Measurements from ENCODE around the gene P4HA1.
"Not testable (repeated sequence)": the region's sequence is repeated elsewhere in the genome, so short reads cannot be mapped to it uniquely, and the experiment has no call there.

The P4HA1 gene

GRCh38 chr10:73096449-73097304 lies at the start of gene P4HA1:
Gene P4HA1, minus strand, starts transcription at chr10:73096866. Its CDS starts 21,983 bp downstream, at chr10:73074883.
- DNase-seq (ENCODE audit: low spot score): peak; percentile 94

GRCh38 chr10:73141603-73142002 lies 44.9 kb upstream of the P4HA1 start:
- DNase-seq (ENCODE audit: low spot score): no peak

DNA sequence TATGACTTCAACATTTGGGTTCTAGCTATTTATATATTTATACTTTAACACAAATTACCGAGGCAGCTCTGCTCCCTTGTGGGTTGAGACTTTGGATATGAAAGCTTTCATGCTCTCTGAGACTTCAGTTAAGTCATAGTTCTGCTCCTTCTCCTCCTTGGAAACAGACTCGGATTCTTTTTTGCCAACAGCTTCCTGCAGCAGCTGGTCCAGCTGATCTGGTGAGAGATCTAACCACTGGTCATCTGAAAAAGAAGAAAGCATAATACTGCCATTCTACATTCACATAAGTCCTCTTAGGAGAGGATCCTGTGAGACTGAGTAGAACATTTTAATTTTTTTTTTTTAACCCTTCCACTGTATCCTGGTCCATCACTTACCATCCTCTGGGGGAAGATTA lies 42.6 kb upstream of the P4HA1 start:
- no peak for DNase-seq (ENCODE audit: low spot score)

- DNase-seq (ENCODE audit: low spot score): no peak
These were observed 40.0 kb upstream of the P4HA1 start for GRCh38 chr10:73136627-73137026.

GRCh38 chr10:73134727-73135126 lies 38.1 kb upstream of the P4HA1 start:
- DNase-seq (ENCODE audit: low spot score): no peak

DNA sequence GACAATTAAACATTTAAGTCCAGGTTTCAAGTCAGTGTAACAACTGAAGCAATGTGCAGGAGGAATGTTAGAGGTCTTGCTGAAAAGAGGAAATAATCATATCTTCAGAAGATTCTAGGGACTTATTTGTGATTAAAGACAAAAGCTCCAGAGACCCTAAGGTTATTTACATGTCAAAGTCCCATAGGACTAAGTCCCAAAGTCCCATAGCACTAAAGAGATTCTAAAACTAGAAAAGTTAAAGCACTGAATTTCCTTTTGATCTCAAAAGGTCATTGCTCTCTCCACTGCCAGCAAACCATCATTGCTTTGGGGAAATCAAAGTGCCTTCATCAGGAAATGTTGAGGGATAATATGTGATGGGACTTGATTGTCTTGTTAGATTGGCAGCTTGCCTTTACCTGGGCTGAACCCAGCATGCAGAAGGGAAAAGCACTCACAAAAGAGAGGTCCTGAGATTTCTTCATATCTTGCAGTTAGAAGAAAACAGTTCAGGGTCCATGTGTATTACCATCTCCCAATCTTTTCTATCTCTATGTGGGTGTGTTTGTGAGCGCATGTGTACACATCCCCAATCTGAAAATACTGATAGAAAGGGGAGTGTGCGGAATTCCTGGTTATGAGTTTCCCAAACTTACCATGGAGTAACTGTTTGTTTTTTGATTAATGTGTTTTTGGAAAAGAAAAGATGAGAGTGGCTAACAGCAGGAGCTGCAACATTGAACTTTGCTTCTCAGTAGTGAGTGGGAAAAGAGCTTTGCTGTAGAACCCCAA lies 35.4 kb upstream of the P4HA1 start:
- no peak for DNase-seq (ENCODE audit: low spot score)

DNA sequence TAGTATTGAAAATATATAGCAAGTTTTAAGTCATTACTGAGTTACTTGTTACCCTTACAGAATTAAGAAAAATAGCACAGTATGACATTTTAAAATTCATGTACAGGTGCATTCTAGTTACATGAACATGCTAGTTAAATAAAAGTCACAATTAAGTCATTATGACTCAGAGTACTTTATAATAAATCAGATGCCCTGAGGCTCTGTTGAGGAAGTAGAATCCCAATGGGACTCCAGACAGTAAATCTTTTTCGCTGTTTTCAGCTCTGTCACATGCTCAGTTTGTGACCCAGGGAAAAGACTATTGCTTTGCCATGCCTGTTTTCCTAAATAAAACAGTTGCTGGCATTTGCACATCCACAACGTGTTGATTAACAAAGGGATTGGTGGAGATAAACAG lies 34.6 kb upstream of the P4HA1 start:
- DNase-seq (ENCODE audit: low spot score): no peak

DNA sequence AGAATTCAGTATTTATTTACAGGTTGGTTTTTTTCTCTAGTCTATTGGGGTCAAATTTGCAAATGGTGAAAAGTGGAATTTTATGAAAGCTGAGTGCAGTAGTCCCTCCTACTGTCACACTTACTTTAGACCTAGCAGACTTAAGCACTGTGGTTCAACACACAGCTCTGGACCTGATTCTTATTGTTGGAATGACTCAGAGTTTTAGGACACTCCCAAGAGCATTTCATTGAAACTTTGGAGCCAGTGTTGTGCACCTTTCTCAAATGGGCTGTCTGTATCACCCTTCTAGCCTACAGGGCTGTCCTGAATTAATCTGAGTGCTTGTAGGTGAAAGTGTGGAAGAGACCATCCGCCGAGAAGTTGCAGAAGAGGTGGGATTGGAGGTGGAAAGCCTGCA lies 29.7 kb upstream of the P4HA1 start:
- DNase-seq (ENCODE audit: low spot score): no peak

- no peak for DNase-seq (ENCODE audit: low spot score)
These were observed 23.3 kb upstream of the P4HA1 start for GRCh38 chr10:73119952-73120351.

DNA sequence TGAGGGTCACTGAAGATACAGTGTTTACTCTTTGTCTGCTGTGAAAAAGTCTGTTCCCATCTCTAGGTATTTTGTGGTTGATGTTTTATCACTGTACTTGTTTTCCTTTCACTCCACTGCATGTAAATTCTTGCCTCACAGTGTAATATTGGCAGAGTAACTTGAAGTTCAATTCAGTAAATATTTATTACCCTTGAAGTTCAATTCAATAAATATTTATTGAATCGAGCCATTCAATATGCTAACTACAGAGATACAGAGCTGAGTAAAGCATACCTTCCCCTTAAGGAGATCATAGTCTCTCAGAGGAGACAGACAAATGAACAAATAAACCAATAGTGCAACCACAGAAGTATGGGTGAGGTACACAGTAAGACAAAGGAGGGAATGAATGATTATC lies 22.8 kb upstream of the P4HA1 start:
- DNase-seq (ENCODE audit: low spot score): no peak

DNA sequence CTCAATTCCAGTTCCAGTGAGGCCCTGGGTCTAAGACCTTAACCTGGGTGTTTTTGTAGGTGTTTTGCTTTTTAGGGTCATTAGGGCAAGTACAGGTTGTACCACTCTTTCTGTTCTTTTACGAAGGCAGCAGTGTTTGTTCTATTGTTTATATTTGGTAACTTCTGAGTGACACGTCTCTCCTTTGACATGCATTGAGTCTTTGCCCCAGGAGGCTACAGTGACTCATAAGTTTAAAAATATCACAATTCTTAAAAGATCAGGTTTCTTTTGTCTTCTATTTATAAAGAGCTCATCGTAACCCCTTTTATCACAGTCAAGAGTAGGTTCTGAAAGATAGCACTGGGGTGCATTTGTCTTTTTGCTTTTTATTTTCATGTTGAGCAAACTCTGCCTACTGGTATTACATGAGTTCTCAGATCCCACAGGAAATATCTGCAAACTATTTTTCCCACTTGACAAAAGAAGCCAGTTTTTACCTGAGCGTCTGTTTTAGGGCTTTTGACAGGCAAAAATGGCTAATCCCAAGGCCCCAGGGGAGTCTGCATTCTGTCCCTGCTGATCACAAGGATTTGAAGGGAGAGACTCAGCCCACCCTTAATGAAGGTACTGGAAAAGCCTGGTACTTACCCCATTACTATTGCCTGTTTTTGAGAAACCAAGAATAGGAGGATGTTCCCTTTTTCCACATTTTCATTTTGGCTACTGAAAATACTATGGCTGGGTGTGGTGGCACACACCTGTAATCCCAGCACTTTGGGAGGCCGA lies 21.5 kb upstream of the P4HA1 start:
- peak; percentile 31 for DNase-seq (ENCODE audit: low spot score)

DNA sequence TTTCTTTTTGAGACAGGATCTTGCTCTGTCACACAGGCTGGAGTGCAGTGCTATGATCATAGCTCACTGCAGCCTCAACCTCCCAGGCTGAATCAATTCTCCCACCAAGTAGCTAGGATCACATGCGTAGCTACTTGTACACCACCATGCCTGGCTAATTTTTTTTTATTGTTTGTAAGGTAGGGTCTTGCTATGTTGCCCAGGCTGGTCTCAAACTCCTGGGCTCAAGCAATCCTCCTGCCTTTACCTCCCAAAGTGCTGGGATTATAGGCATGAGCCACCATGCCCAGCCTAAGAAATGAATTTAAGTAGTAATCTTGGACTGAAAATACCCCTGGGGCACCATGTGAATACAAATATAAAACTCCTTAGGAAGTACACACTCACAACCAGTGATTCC lies 19.4 kb upstream of the P4HA1 start:
- DNase-seq (ENCODE audit: low spot score): no peak

- DNase-seq (ENCODE audit: low spot score): no peak
These were observed 16.9 kb upstream of the P4HA1 start for GRCh38 chr10:73113551-73113950.

GRCh38 chr10:73112032-73112431 lies 15.4 kb upstream of the P4HA1 start:
- not testable (repeated sequence) for DNase-seq (ENCODE audit: low spot score)

- DNase-seq (ENCODE audit: low spot score): peak; percentile 62
These were observed 13.7 kb upstream of the P4HA1 start, which contains the start of gene NUDT13 for GRCh38 chr10:73110345-73110849. Gene NUDT13, plus strand, starts transcription at chr10:73110455. Its CDS starts 3,911 bp downstream, at chr10:73114366.

DNA sequence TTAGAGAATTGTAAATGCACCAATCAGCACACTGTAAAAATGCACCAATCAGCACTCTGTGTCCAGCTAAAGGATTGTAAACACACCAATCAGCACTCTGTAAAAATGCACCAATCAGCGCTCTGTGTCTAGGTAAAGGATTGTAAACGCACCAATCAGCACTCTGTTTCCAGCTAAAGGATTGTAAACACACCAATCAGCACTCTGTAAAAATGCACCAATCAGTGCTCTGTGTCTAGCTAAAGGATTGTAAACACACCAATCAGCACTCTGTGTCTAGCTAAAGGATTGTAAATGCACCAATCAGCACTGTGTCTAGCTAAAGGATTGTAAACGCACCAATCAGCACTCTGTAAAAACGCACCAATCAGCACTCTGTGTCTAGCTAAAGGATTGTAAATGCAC lies 12.6 kb upstream of the P4HA1 start:
- DNase-seq (ENCODE audit: low spot score): not testable (repeated sequence)

- no peak for DNase-seq (ENCODE audit: low spot score)
These were observed 9.6 kb upstream of the P4HA1 start for GRCh38 chr10:73106301-73106700.

DNA sequence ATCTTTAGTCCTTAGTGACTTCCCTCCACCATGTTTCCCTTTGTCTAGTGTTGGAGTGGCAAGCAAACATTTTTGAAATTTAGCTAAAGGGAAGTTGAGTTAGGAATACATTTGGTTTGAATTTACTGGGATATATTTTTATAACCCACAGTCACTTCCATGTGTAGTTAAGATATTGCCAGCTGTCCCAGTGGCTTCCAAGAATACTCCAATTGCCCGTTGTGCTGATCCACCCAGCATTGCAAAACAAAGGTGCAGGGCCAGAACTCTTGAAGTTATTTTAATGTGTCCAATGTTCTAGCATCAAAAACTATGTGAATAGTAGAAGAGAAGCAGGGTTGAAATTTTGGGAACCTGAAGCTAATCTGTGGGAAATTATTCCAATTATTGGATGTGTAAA lies 2.5 kb upstream of the P4HA1 start:
- no peak for DNase-seq (ENCODE audit: low spot score)

DNA sequence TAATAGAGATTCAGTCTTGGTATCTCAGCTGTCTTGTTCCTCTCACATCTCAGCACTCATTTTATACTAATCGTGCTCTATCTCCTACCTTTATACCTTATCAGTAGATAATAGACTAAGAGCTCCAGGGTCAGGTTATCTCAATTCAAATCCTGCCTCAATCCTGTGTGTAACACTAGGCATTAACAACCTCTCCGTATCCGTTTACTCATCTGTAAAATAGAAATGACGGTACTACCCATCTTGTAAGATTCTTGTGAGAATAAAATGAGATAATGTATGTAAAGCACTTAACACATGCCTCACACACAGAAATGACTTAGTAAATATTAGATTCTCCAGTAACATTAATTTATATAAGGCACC lies 622 bp upstream of the P4HA1 start:
- DNase-seq (ENCODE audit: low spot score): no peak

DNA sequence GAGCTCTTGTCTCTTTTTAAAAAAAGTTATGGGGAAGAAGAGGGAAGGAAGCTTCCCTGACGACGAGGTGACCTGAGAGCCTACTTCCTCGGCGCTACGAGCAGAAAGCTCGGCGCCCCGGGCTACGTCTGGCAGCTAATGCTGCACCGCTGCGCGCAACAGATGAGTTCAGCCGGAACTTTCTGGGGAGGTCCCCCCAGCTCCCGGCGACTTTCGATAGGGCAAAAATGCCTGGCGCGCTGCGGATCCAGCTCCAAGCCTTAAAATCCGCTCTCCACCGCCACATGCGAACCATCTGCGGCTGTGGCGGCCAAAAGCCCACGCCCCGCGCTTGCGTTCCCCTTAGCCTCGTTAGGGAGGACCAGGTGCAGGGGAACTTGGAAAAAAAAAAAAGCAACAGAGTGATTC lies 621 bp downstream of the P4HA1 start:
- peak; percentile 56 for DNase-seq (ENCODE audit: low spot score)

- no peak for DNase-seq (ENCODE audit: low spot score)
These were observed 1.1 kb downstream of the P4HA1 start for GRCh38 chr10:73095481-73096021.

GRCh38 chr10:73094986-73095480 lies 1.6 kb downstream of the P4HA1 start:
- no peak for DNase-seq (ENCODE audit: low spot score)

All from D341Med (cell line).